HS-5 (cell line): ENCODE measurements around the gene EFCAB8.
"Not testable (repeated sequence)": the region's sequence is repeated elsewhere in the genome, so short reads cannot be mapped to it uniquely, and the experiment has no call there.

Experiments
- DNase-seq: peaks from one replicate; pipeline ENCODE4 v3.0.0-alpha.2; 2012; ENCODE audit warnings: low read depth

Gene EFCAB8

DNA sequence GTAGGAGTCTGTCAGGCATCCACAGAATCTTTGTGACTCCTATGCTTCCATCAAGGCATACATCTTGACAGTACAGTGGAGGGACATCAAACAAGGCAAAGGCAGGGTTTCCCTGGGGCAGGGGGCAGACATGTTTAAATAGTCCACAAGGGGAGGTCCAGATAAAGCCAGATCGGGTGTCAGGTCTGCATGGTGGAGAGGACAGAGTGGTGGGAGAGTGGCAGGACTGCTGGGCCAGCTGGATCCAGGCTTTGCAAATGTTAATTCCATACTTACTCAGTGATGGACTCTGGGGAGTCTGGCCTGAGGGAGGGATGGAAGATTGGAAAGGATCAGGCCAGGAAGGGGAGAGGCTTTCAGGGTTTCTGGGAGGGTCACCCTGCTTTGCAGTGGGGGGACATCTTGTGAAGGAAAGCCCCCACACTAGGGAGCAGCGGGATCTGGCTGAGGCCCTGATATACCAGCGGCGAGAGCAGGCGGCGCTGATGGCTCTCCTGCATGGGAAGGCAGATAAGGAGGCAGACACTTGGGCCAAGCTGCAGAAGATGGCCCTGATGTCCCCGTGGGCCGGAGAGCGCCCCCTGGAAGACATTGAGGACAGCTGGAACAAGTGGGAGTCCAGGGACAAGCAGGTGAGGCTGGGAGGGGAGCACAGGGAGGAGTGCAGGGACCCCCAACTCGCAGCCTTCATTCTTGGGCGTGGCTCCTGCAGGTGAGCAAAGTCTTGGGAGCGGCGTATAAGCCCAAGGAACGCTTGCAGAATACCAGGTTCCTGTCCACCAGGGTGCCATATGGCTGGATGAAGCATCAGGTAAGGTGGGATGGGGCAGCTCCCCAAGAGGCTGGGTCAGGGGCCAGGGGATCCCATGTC is 100.9 kb downstream of the EFCAB8 start:
- no peak for DNase-seq

DNA sequence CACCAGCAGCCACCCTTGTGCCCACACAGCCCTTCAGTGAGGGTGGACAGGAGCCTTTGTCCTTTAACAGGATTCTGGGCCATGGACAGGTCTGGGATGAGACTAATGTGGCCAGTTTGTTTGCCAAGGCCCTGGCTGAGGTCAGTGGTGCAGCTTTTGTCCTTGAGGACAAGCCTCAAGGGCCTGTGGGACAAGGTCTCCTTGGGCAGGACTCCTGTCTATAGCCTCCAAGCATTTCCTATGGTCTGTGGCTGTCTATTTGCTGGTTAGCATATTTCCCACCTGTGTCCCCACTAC is 101.4 kb downstream of the EFCAB8 start:
- no peak for DNase-seq

DNA sequence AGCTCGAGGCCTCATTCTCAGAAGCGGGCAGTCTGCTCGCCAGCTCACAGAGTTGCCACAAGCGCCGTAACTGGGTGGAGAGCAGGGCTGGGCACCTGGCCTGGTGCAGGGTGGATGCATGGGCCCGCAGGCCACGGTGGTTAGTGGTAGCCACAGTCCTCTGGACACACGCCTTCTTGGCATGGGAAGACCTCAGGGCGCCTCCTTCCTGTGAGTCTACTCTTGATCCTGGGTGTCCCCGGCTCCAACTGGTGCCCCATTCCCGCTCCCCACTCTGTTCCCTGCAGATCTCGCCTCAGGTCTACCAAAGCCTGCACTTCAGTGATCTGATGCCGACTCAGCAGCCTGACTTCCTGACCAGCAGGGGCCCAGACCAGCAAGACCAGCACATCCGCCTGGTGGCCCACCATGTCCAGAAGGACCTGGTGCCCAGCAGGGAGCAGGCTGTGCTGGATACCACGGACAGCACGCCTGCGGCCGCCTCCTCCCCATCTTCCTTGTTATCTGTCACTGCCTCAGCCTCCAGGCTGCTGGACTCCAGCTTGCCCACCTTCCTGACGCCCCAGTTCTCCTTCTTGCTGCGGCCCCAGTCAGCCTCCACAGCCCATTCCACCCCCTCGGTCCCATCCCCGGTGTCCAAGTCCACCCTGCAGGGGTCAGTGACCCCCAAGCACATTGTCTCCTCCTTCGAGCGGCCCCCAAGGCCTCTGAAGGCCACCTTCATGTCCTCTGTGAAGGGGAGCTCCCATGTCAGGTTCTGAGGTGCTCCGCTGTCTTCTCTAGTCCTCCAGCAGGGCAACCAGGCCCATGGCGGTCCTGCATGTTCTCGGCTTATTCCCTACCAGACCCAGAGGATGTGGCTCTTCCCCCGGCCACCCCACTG is 102.4 kb downstream of the EFCAB8 start:
- DNase-seq, result no peak

DNA sequence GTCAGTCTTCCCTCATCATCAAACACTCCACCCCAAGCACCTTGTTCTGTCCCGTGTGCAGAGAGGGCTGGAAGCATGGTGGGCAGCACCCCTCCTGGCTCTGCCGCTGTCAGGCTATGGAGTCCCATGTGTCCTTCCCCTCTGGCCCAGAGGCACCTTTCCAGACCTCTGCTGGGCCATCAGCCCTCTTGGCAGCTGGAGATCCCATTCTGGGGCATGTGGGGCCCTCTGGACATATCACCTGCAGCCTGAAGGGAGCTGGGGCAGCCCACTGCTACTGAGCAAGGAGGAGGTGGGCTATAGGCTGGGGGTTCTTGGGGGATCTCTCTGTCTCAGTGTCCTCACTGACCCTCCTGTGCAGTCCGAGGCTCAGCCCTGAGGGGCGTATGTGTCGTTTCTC is 103.3 kb downstream of the EFCAB8 start:
- no peak for DNase-seq

DNA sequence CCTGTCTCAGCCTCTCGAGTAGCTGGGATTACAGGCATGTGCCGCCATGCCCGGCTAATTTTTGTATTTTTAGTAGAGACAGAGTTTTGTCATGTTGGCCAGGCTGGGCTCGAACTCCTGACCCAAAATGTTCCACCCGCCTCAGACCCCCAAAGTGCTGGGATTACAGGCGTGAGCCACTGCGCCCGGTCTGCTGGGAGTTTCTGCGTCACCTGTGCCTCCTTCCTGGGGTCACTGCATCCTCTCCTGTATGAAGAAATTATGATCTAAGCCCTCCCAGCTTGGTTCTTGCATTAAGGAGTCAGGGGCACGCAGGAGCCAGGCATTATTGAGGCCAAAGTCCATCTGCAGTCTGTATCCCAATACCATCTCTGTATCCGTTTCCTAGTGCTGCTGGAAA is 103.9 kb downstream of the EFCAB8 start:
- not testable (repeated sequence) for DNase-seq

DNA sequence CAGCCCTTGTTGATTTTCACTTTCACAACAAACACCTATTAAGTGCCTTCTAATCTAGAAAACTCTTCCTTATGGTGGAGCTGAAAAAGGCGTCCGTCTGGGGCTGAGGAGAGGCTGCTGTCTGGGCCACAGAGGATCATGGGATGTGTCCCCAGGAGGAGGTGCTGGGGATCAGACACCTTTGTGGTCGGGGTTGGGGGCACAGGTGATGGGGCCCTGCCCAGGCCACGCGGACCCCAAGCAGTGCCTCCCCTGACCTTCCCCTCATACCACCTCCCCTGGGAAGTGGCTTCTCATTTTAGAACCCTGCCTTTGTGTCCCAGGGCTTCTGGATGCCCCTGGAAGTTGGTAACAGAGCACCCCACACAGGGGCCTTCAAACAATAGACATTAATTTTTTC is 104.5 kb downstream of the EFCAB8 start:
- DNase-seq, result no peak

DNA sequence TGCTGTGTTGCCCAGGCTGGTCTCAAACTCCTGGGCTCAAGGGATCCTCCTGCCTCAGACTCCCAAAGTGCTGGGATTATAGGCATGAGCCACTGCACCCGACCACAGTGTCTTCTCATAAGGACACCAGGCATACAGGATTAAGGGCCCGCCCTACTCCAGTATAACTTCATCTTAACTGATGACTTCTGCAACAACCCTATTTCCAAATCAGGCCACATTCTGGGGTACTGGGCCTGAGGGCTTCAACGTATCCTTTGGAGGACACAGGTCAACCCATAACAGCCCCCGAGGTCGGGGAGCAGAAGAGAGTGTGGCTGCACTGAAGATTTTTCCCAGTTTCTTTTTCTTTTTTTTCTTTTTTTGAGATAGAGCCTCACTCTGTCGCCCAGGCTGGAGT is 105.9 kb downstream of the EFCAB8 start:
- DNase-seq, result no peak

DNA sequence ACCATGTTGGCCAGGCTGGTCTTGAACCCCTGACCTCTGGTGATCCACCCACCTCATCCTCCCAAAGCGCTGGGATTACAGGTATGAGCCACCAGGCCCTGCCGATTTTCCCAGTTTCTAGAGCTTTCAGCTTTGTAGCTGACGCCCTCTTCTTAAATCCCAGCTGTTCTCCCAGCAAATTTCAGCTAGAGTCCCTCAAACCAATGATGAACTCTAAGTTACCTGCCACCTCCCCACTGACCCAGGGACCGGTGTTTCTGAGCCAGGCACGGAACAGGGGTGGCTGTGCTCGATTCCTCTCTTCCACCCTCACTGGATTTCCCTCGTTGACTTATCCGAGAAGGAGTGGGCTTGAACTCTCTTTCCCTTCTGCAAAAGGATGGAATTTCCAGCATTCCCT is 106.4 kb downstream of the EFCAB8 start:
- no peak for DNase-seq

DNA sequence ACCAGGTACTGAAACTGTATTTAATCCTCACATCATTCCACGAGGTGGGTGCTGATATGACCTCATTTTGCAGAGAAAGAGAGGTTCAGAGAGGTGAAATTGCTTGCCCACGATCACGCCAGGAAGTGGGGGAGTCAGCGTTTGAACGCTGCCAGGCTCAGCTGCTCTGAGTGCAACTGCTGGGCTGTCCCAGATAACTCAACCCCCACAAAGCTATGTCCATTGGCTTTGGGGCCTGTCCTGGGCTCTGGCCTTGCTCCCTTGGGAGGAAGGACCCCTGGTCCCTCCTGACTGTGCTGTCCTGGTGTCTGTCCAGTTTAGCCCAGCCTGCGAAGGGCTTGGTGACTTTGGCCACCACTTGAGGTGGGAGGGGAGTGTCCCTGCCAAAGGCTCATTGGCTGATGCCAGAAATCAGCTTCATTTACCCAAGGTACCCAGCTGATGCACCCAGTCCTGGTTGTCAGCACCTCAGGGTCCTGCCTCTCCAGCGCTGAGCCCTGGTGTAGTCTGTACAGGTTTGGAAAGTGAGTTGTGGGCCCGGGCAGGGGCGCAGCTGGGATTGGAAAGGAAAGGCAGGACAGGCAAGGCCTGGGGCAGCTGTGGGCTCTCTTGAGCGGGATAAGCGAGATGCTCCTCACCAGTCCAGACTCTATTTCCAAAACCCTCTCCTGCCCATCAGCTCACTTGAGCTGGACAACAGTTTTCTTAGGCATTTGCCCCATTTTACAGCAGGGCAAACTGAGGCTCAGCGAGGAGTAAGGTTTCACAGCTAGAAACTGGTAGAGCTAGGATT is 107.1 kb downstream of the EFCAB8 start:
- no peak for DNase-seq

DNA sequence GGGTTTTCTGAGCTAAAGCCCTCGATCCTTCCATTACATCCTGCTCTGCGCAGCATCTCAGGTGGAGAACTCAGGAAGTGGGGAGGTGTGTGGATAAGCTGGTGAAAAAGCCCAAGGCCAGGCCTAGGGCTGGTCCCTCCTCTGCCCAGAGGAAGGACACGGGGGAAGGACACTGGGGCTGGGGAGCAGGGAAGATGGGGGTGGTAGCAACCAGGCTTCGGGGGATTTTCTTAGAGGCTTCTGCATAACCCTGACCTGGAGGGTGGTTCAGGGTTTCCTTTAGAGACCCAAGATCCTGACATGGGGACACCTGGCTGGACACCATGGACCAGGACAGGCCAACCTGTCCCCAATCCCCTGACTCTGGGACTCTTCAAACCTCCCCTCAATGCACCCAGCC is 107.7 kb downstream of the EFCAB8 start:
- DNase-seq, result no peak

DNA sequence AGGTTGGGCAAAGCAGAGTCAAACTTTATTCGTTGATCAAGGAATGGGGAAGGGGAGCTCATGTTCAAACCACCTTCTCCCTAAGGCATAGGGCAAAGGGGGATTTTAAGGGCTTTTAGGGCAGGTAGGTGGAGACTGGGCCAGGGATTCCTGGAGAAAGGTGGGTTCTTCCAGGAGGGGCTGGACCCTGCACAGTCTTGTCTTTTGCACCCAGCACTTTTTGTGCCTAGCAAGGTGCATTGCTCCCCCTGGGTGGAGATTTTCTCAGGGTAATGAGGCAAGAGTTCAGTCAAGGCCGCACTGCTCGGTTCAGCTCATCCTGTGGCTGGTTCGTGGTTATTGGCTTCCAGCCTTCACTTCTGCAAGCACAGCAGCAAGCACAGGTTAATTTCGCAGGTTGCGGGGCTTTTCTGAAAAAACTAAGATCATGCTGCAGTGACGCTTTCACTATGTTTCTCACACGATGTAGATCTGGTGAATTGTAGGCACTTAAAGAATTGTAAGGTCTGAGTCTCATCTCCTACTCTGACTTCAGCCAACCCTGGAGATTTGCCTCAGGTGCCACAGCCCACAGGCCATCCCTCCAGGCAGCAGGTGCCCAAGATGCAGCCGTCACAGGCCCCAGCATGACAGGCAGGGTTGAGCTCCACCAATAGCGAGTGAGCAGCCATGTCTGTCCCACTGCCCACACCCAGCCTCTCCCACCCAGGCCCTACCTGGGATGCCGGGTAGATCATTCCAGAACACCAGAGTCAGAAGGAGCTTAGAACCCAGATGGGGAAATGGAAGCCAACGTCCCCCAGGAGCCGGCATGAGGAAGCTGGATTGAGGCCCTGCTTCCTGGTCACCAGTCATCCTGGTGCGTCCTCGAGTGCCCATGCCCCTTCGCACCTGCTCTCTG is 108.4 kb downstream of the EFCAB8 start:
- no peak for DNase-seq

DNA sequence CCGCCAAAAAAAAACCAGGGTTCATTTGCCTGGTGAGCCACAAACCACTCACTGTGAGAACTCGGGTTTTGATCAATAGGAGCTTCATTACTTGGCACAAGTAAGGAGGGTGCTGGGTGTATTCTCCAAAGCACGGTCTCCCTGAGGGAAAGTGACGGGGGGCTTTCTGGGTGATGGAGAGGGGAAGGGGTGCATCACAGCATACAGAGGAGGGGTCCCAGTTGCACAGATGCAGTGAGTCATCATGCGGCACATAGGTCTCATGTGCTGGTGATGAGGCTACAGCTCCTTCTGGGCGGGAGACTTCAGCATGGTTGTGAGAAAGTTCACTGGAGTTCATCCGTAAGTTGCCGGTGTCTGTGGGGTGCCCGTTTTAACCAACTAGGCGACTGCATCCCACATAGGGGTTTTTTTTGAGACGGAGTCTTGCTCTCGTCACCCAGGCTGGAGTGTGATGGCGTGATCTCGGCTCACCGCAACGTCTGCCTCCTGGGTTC is 109.3 kb downstream of the EFCAB8 start:
- DNase-seq, result no peak

DNA sequence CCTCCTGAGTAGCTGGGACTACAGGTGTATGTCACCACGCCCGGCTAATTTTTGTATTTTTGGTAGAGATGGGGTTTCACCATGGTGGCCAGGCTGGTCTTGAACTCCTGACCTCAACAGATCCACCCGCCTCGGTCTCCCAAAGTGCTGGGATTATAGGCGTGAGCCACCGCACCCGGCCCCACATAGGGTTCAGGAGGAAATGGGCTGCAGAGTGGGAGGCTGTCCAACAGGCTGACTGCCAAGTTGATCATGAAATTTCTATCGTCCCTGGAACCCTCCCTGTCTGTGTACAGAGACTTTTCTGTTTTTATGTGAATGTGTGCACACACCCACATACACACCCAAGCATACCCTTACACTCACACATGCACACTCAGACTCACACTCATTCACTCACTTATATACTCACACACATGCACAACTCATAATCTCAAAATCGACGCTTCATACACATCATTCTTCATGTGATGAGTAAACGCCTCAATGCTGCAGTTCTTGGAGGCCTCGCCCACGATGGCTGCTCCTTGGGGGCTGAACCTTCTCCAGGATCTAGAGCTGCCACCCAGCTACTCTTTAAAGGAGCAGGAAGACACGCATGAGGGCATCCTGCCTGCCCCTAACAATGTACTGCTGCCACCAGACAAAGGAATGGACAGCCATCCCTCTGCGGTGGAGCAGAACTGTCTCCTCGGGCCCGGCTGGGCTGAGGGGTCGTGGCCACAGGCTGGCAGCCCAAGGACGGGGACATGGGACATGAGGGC is 109.9 kb downstream of the EFCAB8 start:
- no peak for DNase-seq

DNA sequence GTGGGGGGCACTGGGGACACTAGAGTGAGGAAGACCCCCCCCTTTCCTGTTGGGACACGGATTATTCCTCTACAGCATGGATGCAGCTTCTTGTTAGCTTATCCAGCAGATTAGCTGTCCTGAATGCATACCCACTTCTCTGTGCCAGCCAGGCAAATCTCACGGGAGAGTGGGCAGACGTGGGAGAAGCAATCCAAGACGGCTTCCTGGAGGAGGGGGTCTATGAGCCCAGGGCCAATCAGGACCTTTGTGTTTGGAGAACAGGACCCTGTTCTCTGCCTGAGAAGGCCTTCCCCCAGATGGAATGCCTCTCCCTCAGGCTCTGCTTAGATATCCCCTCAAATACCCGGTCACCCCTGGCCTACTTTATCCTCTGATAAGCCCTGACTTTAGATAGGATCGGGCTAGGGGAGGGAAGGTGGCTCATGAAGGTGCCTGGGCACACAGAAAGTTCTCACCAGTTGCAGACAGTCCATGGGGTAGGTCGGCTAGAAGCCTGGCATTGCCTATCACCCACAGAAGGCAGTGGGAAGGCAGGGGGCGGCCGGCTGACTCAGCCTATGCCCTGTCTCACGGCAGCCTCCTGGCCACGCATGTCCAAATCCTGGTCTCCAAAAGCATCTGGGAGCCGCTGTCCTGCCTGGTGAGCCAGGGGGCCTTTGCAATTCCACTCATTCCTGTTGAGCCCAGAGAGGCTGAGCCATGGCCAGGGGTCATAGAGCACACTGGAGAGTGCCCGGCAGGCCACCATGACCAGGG is 110.8 kb downstream of the EFCAB8 start:
- DNase-seq, result no peak

DNA sequence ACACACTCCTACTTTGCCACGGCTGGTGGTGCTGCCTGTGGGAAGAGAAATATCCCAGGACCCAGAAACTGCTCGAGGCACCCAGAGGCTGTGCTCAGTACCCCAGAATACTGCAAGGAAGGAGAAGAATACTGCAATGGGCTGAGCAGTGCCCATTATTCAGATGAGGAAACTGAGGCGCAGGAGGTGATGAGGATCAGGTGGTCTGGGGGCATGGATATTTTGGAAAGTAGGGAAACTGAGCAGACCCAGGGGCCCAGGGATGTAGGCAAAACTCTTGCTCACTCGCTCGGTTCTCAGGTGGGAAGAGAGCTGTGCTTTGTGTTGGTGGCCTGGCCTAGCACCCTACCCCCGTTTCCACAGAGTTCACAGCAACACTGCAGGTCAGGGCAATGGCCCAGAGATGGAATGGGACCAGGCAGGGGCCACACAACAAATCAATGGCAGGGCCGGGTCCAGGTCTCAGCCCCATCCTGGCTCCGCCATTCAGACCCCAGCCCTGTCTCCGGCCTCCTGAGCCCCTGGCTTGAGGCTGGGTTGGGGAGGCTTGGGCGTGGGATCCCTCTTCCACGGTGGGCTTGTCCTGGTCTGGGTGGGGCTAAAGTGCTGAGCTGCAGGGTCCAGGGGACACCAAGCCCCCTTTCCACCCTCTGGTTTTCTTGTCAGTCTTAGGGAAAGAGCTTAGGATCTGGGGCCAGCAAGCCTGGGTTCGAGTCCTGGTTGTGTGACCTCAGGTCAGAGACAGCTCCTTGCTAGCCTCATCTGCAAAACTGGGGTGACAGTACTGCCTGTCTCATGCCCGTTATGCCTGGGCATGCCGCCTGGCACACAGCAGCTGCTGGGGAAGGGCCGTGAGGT is 111.6 kb downstream of the EFCAB8 start:
- DNase-seq, result no peak

DNA sequence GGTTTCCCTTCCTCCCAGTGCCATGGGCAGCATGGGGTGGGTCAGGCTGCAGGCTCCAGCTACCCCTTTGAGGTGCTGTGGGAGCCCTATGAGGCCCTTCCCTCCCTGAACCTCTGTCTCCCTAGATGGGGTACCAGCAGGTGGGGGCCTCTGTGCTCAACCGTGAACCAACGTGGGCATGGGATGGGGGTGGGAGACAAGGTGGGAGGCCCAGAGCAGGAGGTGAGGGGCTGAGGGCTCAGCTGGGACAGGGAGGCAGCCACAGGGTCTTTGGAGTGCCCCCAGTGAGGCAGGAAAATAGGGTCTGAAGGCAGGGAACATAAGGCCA is 112.2 kb downstream of the EFCAB8 start:
- no peak for DNase-seq

DNA sequence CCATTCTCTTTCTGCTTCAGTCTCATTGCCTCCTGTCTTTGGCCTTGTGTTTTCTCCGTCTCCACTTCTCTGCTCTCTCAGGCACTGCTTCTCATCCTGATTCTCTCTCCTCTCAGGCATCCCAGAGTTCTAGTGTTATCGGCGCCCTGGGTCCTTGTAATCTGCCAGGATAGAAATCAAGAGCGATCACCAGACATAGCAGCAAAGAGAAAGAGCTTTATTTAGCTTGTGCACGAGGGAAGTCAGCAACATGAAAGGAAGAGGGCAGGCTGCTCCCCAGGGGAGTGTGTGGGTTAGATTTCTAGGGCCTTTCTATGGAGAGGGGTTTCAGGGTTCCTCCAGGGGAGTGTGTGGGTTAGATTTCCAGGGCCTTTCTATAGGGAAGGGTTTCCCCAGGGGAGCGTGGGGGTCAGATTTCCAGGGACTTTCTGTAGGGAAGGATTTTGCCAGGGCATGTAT is 113.0 kb downstream of the EFCAB8 start:
- DNase-seq, result no peak

DNA sequence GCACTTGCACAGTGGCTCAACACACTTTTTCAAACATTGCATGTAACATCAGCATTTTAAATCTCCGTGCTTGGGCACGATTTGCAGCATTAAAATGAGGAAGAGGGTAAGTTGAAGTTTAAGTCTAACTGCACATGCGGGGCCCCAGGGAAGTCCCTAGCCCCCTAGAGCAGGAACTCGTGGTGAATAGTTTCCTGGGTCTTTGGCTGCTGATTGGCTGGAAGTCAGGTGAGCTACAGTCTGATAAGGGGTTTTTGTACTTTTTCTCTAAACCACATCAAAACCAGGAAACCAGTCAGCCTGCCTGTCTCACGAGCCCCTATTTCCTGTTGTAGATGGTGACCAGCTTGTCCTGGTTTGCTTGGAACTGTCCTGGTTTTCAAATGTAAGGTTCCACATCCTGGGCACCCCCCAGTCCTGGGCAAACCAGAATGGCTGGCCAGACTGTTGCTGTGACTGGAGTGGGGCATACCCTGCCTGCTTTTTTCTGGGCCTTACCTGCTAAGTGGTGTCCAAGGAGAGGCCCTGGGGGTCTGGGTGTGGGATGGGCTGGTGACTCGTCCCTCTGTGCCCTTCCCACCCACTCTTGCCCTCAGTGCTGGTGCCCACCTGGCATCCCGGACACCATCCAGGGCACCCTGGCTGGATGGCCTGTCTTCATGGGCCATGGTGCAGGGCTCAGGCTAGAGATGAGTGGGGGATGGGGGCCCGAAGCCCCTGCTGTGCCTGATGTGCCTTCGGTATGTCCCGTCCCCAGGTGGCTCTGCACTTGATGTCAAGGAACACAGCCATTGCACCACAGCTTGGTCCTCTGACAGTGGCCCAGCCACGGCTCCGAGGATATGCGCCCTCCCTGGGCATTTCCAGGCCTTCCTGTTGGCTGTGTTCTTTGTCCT is 113.7 kb downstream of the EFCAB8 start:
- DNase-seq, result no peak
